Left lung (tissue), 10 donors: ENCODE data around the gene RCAN1. TPM values are rescaled to one million over a fixed set of nuclear protein-coding genes. Genes with fewer than 3 reads are reported as not detected.
A peak's percentile ranks its signal among the peaks of the same experiment; 100 is the strongest.

Experiments
- ATAC-seq: fragments of 200-7000 bp; cut with Tn5 transposase; one replicate; pipeline ENCODE4 v1.9.1; 2020; ENCODE audit warnings: moderate library complexity
- DNase-seq, 4 donors: peaks; one replicate each; pipeline ENCODE4 v3.0.0-alpha.2; 2013 to 2020
- H3K27ac ChIP-seq, 2 donors: fragments of 200-600 bp; sonication (generic) in 1 of 2; one replicate each; pipeline versions ENCODE4 v1.5.0 to v1.8.0; 2020 to 2021
- H3K27me3 ChIP-seq, 2 donors: fragments of 200-600 bp; sonication (generic) in 1 of 2; one replicate each; pipeline versions ENCODE4 v1.5.0 to v1.8.0; 2020 to 2021
- H3K36me3 ChIP-seq, 2 donors: fragments of 200-600 bp; sonication (generic) in 1 of 2; one replicate each; pipeline versions ENCODE4 v1.5.0 to v1.8.0; 2020 to 2021
- H3K4me1 ChIP-seq, 2 donors: fragments of 200-600 bp; one replicate each; pipeline ENCODE4 v1.8.0; 2021
- H3K4me3 ChIP-seq, 2 donors: fragments of 200-600 bp; sonication (generic) in 1 of 2; one replicate each; pipeline versions ENCODE4 v1.5.0 to v1.8.0; 2020 to 2021; ENCODE audit warnings: mild to moderate bottlenecking in 1 of 2
- H3K9me3 ChIP-seq, 2 donors: fragments of 200-600 bp; sonication (generic) in 1 of 2; one replicate each; pipeline versions ENCODE4 v1.5.0 to v1.8.0; 2020 to 2021
- CTCF ChIP-seq, 2 donors: fragments of 200-600 bp; sonication (generic) in 1 of 2; IDR thresholded peaks; one replicate each; pipeline versions ENCODE4 v1.5.0 to v1.8.0; 2021; ENCODE audit warnings: antibody characterized with exemption in 2 of 2
- intact Hi-C, 2 donors: fragments of 100-400 bp; cut with DNase I; formaldehyde crosslinking; loops; one replicate each; pipeline versions ENCODE4 v1.11.2 to v1.14.2; 2022
- polyA plus RNA-seq, 6 donors: library from polyadenylated mRNA; unstranded; fragments of 120-200 nt; gene quantifications; one replicate each; pipeline ENCODE4 v1.2.1, GENCODE V29; 2013; ENCODE audit not compliant: insufficient read length in 6 of 6
- total RNA-seq, 2 donors: library from RNA; stranded (reverse); fragmentation: NEBNext Ultra II Directional; extraction: Animal tissue kit (Norgen Biotek cat#: 25700); gene quantifications; one replicate each; pipeline ENCODE4 v1.2.1, GENCODE V29; 2021
- donor health status: DM: no; HTN: yes; CAD: no.
- donor health status: DM: no; HTN: no; CAD: no.

Gene RCAN1
- total and polyA plus RNA-seq, 8 donors, result 16.9 to 62.6 (median 20.2) TPM

GRCh38 chr21:34511787-34512455 lies 103.0 kb downstream of the RCAN1 start, which contains the start of gene KCNE1:
Gene KCNE1 (minus strand): TSS chr21:34512210. CDS start chr21:34449634, 62,576 bp downstream.
- Histone ChIP-seq H3K4me3 (peak within 1 kb of the TSS in 1 of 2 donors; percentile 58), H3K36me3 (peaks cover 0 to 33% of the 10 kb centered on the region in 2 donors), H3K4me1 (peaks cover 4 to 62% of the 10 kb centered on the region in 2 donors), H3K27me3 (no peaks in the 10 kb centered on the region), H3K9me3 (no peaks in the 10 kb centered on the region), H3K27ac (peak within 1 kb of the TSS; percentile 80 to 89)
- intact Hi-C loops, result no loop called here
- DNase-seq, result peak in 2 of 4 donors; percentile 78 to 86
- TF ChIP-seq CTCF (IDR thresholded peaks at IDR 0.05), result no peak
- ATAC-seq, result peak; percentile 58

GRCh38 chr21:34511181-34511580 lies 103.7 kb downstream of the RCAN1 start:
- H3K27ac ChIP-seq, result peak overlapping the region; percentile 80 to 89
- no peaks in the 10 kb centered on the region for H3K9me3 ChIP-seq
- peaks cover 0 to 41% of the 10 kb centered on the region in 2 donors for H3K36me3 ChIP-seq
- no peaks in the 10 kb centered on the region for H3K27me3 ChIP-seq
- peak overlapping the region in 1 of 2 donors; percentile 58 for H3K4me3 ChIP-seq
- intact Hi-C loops, result no loop called here
- H3K4me1 ChIP-seq, result peaks cover 4 to 55% of the 10 kb centered on the region in 2 donors
- no peak for TF ChIP-seq CTCF (IDR thresholded peaks at IDR 0.05)
- peak; percentile 22 for ATAC-seq
- DNase-seq, result no peak

- H3K4me3 ChIP-seq, result peak overlapping the region in 1 of 2 donors; percentile 58
- H3K27ac ChIP-seq, result peak overlapping the region; percentile 80 to 89
- no peaks in the 10 kb centered on the region for H3K9me3 ChIP-seq
- ATAC-seq, result peak; percentile 92
- peaks cover 0 to 48% of the 10 kb centered on the region in 2 donors for H3K36me3 ChIP-seq
- intact Hi-C loops, result no loop called here
- DNase-seq, result peak in 3 of 4 donors; percentile 57 to 94 (median 82)
- no peaks in the 10 kb centered on the region for H3K27me3 ChIP-seq
- H3K4me1 ChIP-seq, result peaks cover 4 to 48% of the 10 kb centered on the region in 2 donors
- TF ChIP-seq CTCF (IDR thresholded peaks at IDR 0.05), result peak; percentile 63 to 85
Observed at GRCh38 chr21:34510148-34511142, 104.5 kb downstream of the RCAN1 start.

- intact Hi-C loops, result no loop called here
- no peak for ATAC-seq
- no peak for TF ChIP-seq CTCF (IDR thresholded peaks at IDR 0.05)
- H3K27me3 ChIP-seq, result no peaks in the 10 kb centered on the region
- peak overlapping the region in 1 of 2 donors; percentile 58 for H3K4me3 ChIP-seq
- H3K27ac ChIP-seq, result no peak overlapping the region
- H3K9me3 ChIP-seq, result no peaks in the 10 kb centered on the region
- peaks cover 4 to 48% of the 10 kb centered on the region in 2 donors for H3K4me1 ChIP-seq
- DNase-seq, result peak in 1 of 4 donors; percentile 76
- peaks cover 0 to 56% of the 10 kb centered on the region in 2 donors for H3K36me3 ChIP-seq
Observed at GRCh38 chr21:34509151-34509550, 105.8 kb downstream of the RCAN1 start.
